Progenitor cell of endocrine pancreas (in vitro differentiated cells): ENCODE data around the gene ABCC11. TPM values are rescaled to one million over a fixed set of nuclear protein-coding genes. Genes with fewer than 3 reads are reported as not detected.

Source experiments
- DNase-seq: peaks from one replicate; pipeline ENCODE4 v3.0.0; 2021; ENCODE audit warnings: low spot score; ENCODE audit not compliant: unreplicated experiment
- H3K27ac Mint-ChIP-seq: 2 replicates; pipeline ENCODE4 v1.8.0; 2021; ENCODE audit warnings: mild to moderate bottlenecking, moderate library complexity, mixed read lengths
- H3K27me3 Mint-ChIP-seq: 2 replicates; pipeline ENCODE4 v1.8.0; 2021; ENCODE audit warnings: mixed read lengths
- H3K36me3 Mint-ChIP-seq: 2 replicates; pipeline ENCODE4 v1.8.0; 2022; ENCODE audit warnings: mixed read lengths; ENCODE audit not compliant: insufficient read depth
- H3K4me1 Mint-ChIP-seq: 2 replicates; pipeline ENCODE4 v1.8.0; 2021; ENCODE audit warnings: low read depth, mixed read lengths
- H3K4me3 Mint-ChIP-seq: 2 replicates; pipeline ENCODE4 v1.8.0; 2021; ENCODE audit warnings: low read depth, mild to moderate bottlenecking, moderate library complexity, mixed read lengths
- H3K9me3 Mint-ChIP-seq: 2 replicates; pipeline ENCODE4 v1.8.0; 2021; ENCODE audit warnings: low read depth, mixed read lengths
- CTCF ChIP-seq: fragments of 200-600 bp; sonication (generic); IDR thresholded peaks from one replicate; pipeline ENCODE4 v1.5.0; 2021; ENCODE audit warnings: antibody characterized with exemption, mild to moderate bottlenecking; ENCODE audit not compliant: unreplicated experiment
- total RNA-seq: library from RNA; stranded (reverse); gene quantifications from 2 replicates; pipeline ENCODE4 v1.2.1, GENCODE V29; 2021

Gene ABCC11
- total RNA-seq, 1 donor from 2014 or later: 1.5 TPM

- no peaks in the 10 kb centered on the region for H3K36me3 Mint-ChIP-seq
- no peaks in the 10 kb centered on the region for H3K27me3 Mint-ChIP-seq
- H3K27ac Mint-ChIP-seq: no peak overlapping the region
- TF ChIP-seq CTCF: no peak
- no peak for DNase-seq
- H3K4me1 Mint-ChIP-seq: peaks cover 6% of the 10 kb centered on the region
- H3K9me3 Mint-ChIP-seq: no peaks in the 10 kb centered on the region
- H3K4me3 Mint-ChIP-seq: no peak overlapping the region
Observed at GRCh38 chr16:48161906-48162305, 85.4 kb downstream of the ABCC11 start.

- no peak for TF ChIP-seq CTCF
- Mint-ChIP-seq H3K27ac (no peak overlapping the region), H3K36me3 (no peaks in the 10 kb centered on the region), H3K4me3 (no peak overlapping the region), H3K4me1 (peaks cover 6% of the 10 kb centered on the region), H3K27me3 (peaks cover 3% of the 10 kb centered on the region), H3K9me3 (no peaks in the 10 kb centered on the region)
- DNase-seq: no peak
Observed at GRCh38 chr16:48160575-48160974, 86.8 kb downstream of the ABCC11 start.

DNA sequence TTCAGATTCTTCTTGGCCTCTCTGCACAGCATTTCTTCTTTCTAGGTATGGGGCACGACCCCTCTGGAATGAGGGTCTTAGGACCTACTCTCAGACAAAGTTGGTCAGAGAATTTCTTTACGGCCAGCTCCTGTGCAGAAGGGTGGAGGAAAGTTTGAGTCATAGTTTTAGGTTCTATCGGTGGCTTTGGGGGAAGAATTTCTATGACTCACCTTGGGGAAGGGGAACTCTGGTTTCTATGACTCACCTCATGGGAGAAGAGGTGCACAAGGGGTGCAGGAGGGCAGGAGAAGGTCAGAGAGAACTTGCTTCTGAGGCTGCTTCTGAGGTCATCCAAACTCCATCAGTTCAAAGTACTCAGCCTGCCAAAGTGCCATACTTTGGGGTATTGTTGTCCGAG is 89.0 kb downstream of the ABCC11 start:
- H3K9me3 Mint-ChIP-seq: no peaks in the 10 kb centered on the region
- no peak for DNase-seq
- H3K27ac Mint-ChIP-seq: no peak overlapping the region
- no peak overlapping the region for H3K4me3 Mint-ChIP-seq
- H3K36me3 Mint-ChIP-seq: no peaks in the 10 kb centered on the region
- H3K4me1 Mint-ChIP-seq: no peaks in the 10 kb centered on the region
- TF ChIP-seq CTCF: no peak
- peaks cover 3% of the 10 kb centered on the region for H3K27me3 Mint-ChIP-seq

DNA sequence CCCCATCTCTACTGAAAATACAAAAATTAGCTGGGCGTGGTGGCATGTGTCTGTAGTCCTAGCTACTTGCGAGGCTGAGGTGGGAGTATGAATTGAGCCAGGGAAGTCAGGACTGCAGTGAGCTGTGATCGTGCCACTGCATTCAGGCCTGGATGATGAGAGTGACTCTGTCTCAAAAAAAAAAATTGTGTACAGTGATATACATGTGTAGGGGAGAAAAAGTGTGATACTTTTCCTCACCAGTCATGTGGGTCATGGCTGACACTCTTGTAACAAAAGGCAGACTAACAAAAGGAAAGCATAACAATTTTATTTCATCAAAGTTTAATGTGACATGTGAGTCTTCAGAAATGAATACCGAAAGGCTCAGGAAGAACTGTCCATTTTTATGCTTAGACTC is 89.5 kb downstream of the ABCC11 start:
- Mint-ChIP-seq H3K4me3 (no peak overlapping the region), H3K36me3 (no peaks in the 10 kb centered on the region), H3K9me3 (no peaks in the 10 kb centered on the region), H3K27ac (no peak overlapping the region), H3K27me3 (peaks cover 3% of the 10 kb centered on the region), H3K4me1 (no peaks in the 10 kb centered on the region)
- DNase-seq: no peak
- TF ChIP-seq CTCF: no peak

DNA sequence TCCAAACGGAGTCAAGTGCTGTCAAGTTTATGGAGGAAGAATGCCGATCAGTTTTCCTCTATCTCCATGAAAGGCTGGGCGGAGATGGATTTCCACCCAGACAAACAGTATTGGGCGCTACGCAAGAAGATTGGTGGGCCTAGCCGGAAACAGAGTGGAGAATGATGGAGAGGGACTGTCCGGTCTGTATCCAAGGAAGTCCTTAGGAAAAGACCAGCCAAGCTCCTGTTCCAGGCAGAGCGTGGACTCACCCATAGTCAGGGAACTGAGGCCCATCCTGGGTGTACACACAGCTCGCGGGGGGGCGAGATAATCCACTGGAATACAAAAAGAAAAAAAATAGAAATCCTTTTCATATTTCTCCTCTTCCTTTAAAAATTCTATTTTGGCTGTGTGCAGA is 90.0 kb downstream of the ABCC11 start:
- H3K9me3 Mint-ChIP-seq: no peaks in the 10 kb centered on the region
- peaks cover 3% of the 10 kb centered on the region for H3K27me3 Mint-ChIP-seq
- H3K36me3 Mint-ChIP-seq: no peaks in the 10 kb centered on the region
- H3K4me3 Mint-ChIP-seq: no peak overlapping the region
- H3K27ac Mint-ChIP-seq: no peak overlapping the region
- no peak for TF ChIP-seq CTCF
- no peaks in the 10 kb centered on the region for H3K4me1 Mint-ChIP-seq
- no peak for DNase-seq
